ENCODE results near the gene SLC22A3. TPM values are rescaled to one million over a fixed set of nuclear protein-coding genes. Genes with fewer than 3 reads are reported as not detected.

SLC22A3 gene
- total and polyA plus RNA-seq, 2 of the 4 experiments (the other 2 are of a cell fraction) = not detected

DNA sequence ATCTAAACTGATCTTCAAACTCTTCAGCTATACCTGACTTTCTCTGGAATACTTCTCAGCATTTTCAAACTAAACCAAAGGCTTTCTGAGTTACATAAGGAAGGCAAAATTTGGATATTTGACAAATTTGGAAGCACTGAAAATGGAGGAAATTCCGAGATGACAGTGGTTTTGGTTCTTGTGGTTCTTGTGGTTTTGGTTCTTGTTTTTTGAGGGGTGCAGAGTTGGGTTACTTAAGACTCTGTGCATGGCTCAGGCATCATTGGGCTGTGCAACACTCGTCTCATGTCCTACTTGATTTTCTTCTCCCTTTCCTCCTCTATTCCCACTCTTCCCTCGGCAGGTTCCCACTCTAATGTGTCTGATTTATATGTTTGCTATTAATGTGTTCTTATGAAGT is 78.0 kb downstream of the SLC22A3 start:
- Histone ChIP-seq H3K4me2 (ENCODE audit: low read depth, low read length) (no peak overlapping the region), H3K9me3 (ENCODE audit: control insufficient read depth, insufficient read depth, low read length) (0 out of 2 replicates have a peak, but pooled peaks cover 2% of the 10 kb centered on the region), H3K27me3 (ENCODE audit: control insufficient read depth, insufficient read depth, low read length) (no peaks in the 10 kb centered on the region), H4K8ac (ENCODE audit: low read depth in 2 of 2, low read length in 2 of 2) (no peak overlapping the region), H4K5ac (ENCODE audit: low read depth, low read length) (no peak overlapping the region), H3K14ac (replicated peaks; ENCODE audit: low read depth, low read length) (no peak overlapping the region), H3K23ac (ENCODE audit: low read depth, low read length) (no peak overlapping the region), H2AK9ac (replicated peaks; ENCODE audit: low read depth, low read length, poor library complexity) (no peak overlapping the region), H3K27ac (ENCODE audit: insufficient read depth, low read length) (no peak overlapping the region), H3K9ac (ENCODE audit: low read depth, low read length) (no peak overlapping the region), H2BK5ac (ENCODE audit: low read depth, low read length, poor library complexity, severe bottlenecking) (no peak overlapping the region), H4K20me1 (ENCODE audit: insufficient read depth, low read length) (no peaks in the 10 kb centered on the region), H2BK15ac (ENCODE audit: low read depth, low read length) (no peak overlapping the region), H2BK120ac (ENCODE audit: low read depth, low read length) (no peak overlapping the region), H3K4me1 (ENCODE audit: control insufficient read depth, insufficient read depth, low read length) (no peaks in the 10 kb centered on the region; the same call in 1 of the 2 replicates), H2BK20ac (ENCODE audit: low read depth, low read length) (no peak overlapping the region), H3K4me3 (ENCODE audit: insufficient read depth, low read depth, low read length) (no peak overlapping the region), H2AK5ac (ENCODE audit: low read depth, low read length) (no peak overlapping the region), H3K79me1 (ENCODE audit: low read depth in 1 of 2, low read length in 2 of 2) (no peaks in the 10 kb centered on the region), H3K56ac (ENCODE audit: extremely low read depth, insufficient read depth, low read length) (no peak overlapping the region), H3K9me1 (ENCODE audit: insufficient read depth, low read length) (no peaks in the 10 kb centered on the region), H3K4ac (ENCODE audit: low read depth, low read length) (no peak overlapping the region), H4K91ac (ENCODE audit: insufficient read depth, low read depth, low read length) (no peak overlapping the region), H3K36me3 (ENCODE audit: control insufficient read depth, insufficient read depth, low read length) (no peaks in the 10 kb centered on the region), H2AFZ (replicated peaks; ENCODE audit: low read length, poor library complexity) (no peak overlapping the region), H3K18ac (ENCODE audit: low read depth, low read length) (no peak overlapping the region)
- in situ Hi-C loops (cut with MboI; ENCODE audit: low sequenced_read_pairs) (no loop called here), dilution Hi-C loops (cut with HindIII; ENCODE audit: low sequenced_read_pairs, unreplicated experiment) (no loop called here), intact Hi-C loops (cut with micrococcal nuclease) (no loop called here)
- POLR2A ChIA-PET (ENCODE audit: unreplicated experiment) = no interaction called here
- TF ChIP-seq, protein P1, sequence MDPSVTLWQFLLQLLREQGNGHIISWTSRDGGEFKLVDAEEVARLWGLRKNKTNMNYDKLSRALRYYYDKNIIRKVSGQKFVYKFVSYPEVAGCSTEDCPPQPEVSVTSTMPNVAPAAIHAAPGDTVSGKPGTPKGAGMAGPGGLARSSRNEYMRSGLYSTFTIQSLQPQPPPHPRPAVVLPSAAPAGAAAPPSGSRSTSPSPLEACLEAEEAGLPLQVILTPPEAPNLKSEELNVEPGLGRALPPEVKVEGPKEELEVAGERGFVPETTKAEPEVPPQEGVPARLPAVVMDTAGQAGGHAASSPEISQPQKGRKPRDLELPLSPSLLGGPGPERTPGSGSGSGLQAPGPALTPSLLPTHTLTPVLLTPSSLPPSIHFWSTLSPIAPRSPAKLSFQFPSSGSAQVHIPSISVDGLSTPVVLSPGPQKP (IDR thresholded peaks at IDR 0.05; ENCODE audit: borderline replicate concordance, low read depth, low read length) = no peak
- TF ChIP-seq SMC3 (IDR thresholded peaks at IDR 0.05; ENCODE audit: low read depth, low read length) = no peak
- no peak for TF ChIP-seq CEBPB (IDR thresholded peaks at IDR 0.05; ENCODE audit: low read depth, low read length)
- TF ChIP-seq FOS (IDR thresholded peaks at IDR 0.05; ENCODE audit: low read depth, low read length) = no peak
- no peak for TF ChIP-seq RCOR1 (IDR thresholded peaks at IDR 0.05; ENCODE audit: insufficient replicate concordance, low read length)
- TF ChIP-seq MXI1 (IDR thresholded peaks at IDR 0.05; ENCODE audit: borderline replicate concordance, low read depth, low read length) = no peak
- DNase-seq (no peak), ATAC-seq (ENCODE audit: low read depth) (no peak)
- no CpG with 5 or more reads among the region's 3 CpGs for WGBS, 2 experiments (ENCODE audit: extremely low coverage in 2 of 2, insufficient read length in 1 of 2)
- no TSS peak for BruUV-seq (replicated peaks)
- CTCF ChIA-PET = no interaction called here
